SIG-M5 (cell line): ENCODE data around the gene DGKQ.

Experiments
- DNase-seq: peaks from one replicate; lab custom pipeline; 2025; lab: John Stamatoyannopoulos, UW

DGKQ gene

DNA sequence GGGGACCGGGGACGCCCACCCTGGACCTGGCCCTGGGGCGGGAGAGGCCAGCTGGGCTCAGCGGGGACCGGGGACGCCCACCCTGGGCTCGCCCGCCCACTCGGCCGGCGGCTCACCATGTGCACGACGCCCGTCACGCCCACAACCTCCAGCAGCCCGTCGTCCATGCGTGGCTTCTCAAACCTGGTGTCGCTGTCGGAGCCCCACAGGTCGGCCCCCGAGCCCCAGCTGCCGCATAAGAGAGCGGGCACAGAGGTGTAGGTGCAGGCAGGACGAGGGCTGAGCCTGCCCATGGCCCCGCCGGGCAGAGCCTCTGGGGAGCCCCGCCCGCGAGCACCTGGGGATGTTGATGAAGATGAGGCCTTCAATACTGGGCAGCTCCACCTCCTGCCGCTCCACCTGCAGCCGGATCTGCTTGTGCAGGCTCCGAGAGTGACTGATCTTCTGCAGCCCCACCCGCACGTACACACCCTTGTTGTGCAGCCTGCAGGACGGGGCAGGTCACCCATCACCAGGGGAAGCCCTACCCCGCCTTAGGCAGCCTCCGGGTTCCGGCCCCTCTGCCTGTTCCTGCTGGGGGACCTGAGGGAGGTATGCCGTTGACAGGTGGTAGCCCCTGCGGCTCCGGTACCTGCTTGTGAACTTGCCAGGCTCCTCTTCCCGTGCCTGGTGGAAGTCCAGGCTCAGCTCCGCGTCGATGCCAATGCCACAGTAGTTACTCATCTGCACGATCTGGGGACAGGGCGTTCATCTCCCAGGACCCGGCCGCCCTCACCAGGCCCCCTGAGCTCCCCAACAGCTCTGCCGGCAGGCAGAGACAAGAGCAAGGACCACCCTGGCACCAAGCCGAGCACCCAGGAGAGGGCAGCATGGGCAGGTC, 11.8 kb downstream of the DGKQ start:
- no peak for DNase-seq

DNA sequence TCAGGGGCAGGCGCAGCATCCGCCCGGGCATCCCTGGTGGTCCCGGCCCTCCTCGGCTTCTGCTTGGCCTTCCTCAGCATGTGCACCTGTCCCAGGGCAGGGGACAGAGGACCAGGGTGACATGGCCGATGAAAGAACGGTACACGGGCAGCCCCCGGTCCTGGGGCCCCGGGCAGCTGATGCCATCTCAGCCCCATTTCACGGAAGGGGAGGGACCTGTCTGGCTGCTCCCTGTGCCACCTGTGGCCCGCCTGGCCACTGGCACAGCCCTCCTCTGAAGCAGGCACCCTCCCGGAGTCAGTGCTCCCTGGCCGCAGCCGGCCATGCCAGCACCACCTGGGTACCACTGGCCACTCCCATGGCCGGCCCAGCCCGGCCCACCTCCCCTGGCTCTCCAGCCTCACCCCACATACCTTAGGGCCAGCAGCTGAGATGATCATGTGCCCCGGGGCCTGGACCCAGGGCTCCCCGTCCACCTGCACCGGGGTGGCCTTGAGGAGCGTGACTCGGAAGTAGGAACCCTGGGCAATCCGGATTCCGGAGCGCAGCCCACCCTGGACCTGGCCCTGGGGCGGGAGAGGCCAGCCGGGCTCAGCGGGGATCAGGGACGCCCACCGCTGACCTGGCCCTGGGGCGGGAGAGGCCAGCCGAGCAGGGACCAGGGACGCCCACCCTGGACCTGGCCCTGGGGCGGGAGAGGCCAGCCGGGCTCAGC, 12.6 kb downstream of the DGKQ start:
- no peak for DNase-seq

DNA sequence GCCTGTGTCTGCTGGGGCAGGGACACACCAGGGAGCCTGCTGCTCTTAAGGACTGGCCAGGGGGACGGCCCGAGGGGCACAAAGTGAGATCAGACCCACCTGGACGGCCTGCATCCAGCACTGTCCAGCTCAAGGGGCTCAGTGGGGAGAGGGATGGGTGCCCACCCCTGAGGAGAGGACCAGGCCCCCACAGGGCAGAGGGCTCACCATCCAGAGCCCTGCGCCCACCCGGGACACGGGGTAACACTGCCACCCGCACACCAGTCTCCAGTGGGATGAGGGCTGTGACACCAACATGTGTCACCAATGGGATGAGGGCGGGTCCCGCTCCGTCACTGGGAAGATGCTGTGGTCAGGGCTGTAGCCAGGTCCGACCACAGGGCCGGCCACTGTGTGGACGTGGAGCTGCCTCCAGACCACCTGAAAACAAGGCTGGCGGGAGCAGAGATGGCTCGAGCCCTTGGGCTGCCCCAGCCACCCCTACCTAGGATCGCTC, 13.2 kb downstream of the DGKQ start:
- no peak for DNase-seq

DNA sequence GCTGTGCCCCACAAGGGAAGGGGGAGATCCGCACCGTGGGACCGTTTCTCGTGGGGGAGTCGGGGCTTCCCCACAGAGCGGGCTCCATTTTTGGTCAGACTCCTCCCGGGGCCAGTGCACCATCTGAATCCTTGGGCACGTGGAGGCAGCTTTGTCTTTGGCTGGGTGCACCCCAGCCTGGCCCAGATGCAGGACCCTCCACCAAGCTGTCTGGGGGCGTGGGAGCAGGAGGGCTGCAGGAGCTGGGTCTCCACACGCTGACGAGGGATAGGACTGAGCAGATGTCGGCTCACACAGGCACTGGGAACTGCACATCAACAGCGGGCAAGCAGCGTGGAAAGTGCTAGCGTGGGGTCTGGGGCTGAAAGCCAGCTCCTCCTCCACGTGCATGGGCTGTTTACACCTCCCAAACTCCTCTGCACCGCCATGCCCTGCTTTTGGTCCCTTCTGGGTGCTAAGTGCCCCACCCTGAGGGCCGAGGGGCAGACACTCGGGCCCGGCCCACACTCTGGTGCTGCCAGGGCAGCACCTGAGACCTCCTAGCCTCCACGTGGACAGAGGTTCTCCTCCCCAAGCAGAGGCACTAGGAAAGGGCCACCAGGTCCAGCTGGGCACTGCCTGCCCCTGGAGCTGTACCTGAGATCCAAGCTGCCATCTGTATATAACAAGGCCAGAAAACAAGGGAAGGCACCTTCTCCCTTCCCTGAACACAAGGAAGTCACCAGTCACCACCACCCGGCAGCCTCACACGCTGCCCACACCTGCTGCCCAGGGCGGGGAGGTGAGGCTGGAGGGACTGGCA, 13.8 kb downstream of the DGKQ start:
- no peak for DNase-seq

DNA sequence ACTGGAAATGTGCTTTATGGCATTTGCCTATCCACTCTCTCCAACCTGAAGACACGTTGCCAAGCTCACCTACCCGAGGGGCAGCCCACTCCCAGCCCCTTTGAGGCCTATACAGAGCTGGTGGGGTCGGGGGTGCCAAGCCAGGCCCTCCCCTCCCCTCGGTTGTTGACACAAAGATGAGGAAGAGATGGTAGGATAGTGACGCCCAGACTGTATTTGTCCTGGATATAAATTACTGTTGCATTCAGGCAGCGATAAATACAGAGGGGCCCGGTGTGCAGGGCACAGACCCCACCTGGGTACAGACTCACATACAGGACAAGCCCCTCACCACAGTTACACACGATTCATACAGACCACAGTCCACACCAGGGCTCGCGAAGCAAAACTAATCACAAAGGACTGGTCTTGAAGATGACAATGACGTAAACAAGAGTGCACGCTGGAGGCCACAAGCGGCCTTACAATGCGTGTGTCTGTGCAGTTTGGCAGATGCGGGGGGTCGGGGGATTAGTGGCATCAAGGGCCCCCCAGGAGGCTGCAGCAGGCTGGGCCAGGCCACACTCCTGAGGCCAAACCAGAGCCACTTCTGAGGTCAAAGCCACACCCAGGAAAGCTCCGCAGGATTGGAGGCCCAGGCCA, 14.6 kb downstream of the DGKQ start:
- DNase-seq = no peak

DNA sequence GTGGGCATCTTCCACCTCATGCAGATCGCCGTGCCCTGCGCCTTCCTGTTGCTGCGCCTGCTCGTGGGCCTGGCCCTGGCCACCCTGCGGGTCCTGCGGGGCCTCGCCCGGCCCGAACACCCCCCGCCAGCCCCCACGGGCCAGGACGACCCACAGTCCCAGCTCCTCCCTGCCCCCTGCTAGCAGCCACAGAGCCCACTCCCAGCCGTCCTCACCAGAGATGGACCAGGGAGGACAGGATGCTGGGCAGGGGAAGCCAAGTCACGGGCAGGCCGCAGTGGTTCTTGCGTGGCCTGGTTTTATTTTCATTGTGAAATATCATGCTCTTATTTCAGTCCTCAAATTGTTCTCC, 15.1 kb downstream of the DGKQ start:
- no peak for DNase-seq

DNA sequence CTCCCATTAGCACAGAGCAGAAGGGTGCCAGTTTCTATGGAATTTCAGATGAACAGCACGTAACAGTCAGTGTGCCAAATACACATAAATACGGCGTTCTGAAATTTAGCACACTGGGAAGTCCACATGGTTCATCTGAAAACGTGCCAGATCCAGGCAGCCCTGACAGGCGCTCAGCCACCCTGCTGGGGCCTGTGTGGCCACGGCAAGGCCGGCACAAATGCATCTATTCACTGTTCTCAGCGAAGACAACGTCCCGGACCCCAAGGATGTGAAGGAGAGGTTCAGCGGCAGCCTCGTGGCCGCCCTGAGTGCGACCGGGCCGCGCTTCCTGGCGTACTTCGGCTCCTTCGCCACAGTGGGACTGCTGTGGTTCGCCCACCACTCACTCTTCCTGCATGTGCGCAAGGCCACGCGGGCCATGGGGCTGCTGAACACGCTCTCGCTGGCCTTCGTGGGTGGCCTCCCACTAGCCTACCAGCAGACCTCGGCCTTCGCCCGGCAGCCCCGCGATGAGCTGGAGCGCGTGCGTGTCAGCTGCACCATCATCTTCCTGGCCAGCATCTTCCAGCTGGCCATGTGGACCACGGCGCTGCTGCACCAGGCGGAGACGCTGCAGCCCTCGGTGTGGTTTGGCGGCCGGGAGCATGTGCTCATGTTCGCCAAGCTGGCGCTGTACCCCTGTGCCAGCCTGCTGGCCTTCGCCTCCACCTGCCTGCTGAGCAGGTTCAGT, 15.6 kb downstream of the DGKQ start:
- DNase-seq = no peak

DNA sequence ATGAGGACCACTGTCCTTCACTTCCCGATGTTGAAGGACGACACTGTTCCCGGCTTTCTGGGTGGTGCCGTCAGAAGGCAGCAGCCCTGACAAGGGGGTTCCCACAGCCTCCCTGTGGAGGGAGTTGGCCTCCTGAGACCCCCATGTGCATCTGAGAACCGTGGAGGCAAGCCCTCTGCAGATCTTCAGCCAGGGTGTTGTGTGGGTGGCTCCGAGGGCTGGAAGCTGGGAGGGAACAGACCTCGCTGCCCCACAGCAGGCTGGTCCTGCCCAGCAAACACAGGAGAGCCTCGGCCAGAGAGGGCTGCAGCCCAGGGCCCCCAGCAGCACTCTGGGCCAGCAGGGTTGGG, 16.2 kb downstream of the DGKQ start:
- DNase-seq = no peak

DNA sequence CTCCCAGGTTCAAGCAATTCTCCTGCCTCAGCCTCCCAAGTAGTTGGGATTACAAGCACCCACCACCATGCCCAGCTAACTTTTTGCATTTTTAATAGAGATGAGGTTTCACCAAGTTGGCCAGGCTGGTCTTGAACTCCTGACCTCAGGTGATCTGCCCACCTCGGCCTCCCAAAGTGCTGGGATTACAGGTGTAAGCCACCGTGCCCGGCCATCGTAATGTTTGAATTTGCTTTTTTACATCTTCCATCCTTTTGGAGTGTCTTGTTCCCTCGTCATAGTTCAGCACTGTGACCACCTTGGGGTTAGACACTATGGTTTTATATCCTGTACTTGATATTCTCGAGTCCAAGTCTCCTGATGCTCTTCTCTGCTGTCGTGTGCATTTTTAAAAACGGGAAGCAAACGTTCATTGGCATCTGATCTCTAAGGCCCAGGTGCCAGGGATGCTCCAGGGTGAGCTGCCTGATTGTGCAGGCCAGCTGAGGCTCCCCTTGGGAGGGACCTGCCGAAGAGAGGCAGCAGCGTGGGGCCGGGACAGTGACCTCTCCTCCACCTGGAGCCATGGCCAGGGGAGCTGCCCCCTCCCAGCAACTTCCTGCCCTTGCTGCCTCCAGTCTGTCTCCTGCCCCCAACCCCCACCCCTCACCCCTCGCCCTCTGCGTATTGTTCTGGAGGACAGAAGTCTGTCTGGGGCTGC, 16.7 kb downstream of the DGKQ start:
- no peak for DNase-seq

DNA sequence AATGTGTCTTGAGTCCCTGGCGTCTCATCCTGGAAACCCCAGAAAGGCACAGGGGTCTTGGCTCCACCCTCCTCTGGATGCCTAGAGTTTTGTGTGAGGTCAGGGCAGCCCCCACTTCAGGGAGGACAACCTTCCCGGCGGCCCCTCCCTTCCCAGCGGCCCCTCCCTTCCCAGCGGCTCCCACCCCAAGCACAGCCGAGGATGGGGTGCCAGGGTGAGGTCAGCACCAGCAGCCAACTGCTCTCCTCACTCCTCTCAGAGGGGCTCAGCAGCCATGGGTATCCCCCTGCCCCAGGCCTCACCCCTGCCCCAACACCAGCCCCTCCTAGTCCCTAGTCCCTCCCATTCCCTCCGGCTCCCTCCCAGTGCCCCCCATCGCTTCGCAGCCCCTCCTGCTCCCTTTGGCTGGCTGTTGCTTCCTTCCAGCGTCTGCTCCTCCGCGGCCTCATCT, 17.4 kb downstream of the DGKQ start:
- no peak for DNase-seq

DNA sequence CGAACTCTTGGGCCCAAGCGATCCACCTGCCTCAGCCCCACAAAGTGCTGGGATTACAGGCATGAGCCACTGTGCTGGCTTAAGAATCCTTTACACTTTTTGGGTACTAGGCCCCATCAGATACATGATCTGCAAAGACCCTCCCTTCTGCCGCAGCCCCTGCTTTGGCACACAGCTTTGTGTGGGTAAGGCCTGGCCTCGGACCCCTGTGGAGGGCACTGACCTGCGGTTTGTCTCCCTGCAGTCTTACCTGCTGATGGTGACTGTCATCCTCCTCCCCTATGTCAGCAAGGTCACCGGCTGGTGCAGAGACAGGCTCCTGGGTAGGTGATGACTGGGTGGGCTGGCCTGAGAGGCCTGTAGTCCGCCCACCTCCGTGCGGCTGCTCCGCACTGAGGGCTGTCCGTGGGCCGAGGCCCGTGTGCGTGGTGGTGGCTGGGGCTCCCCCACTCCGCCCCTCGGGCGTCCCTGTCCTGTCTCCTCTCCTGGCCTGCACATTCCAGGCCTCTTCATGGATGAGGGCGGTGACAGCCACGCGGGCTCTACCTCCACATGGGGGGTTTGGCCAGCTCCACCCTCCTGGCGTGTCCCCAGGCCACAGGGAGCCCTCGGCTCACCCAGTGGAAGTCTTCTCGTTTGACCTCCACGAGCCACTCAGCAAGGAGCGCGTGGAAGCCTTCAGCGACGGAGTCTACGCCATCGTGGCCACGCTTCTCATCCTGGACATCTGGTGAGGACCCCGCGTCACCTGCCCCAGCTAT, 18.0 kb downstream of the DGKQ start:
- DNase-seq = no peak

DNA sequence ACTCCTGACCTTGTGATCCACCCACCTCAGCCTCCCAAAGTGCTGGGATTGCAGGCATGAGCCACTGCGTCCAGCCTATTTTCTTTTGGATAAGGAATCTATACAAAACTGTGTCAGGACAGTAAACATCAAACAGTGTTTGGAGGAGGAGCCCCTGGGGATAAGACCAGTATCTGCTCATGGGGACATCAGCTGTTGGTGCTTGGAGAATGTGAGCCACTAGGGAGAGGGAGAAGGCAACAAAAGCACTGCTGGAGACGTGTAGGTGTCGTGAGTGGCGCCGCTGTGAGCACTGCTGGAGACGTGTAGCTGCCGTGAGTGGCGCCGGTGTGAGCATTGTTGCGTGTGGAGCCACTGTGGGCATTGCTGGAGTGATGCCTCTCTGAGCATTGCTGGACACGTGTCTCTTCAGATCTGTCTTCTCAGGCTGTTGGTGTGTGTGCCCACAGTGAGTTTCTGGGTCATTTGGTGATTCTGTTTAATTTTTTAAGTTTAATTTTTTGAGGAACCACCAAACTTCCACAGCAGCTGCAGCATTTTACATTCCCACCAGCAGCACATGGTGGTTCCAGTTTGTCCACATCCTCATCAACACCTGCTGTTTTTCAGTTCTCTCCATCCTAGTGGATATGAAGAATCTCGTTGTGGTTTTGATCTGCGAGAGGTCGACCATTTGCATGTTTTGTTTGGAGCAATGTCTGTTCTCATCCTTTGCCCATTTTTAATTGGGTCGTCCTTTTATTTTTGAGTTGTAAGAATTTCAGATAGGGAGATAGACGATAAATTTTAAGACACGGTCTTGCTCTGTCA, 19.0 kb downstream of the DGKQ start:
- DNase-seq = no peak

DNA sequence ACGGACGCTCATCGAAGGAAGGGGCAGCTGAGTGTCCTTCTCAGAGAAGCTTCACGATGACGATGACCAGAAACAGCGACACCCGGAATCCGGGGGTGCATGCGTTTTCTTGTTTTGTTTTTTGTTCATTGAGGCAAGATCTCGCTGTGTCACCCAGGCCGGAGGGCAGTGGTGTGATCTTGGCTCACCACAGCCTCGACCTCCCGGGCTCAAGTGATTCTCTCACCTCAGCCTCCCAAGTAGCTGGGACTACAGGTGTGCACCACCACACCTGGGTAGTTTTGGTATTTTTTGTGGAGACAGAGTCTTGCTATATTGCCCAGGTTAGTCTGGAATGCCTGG, 19.8 kb downstream of the DGKQ start:
- DNase-seq = no peak

DNA sequence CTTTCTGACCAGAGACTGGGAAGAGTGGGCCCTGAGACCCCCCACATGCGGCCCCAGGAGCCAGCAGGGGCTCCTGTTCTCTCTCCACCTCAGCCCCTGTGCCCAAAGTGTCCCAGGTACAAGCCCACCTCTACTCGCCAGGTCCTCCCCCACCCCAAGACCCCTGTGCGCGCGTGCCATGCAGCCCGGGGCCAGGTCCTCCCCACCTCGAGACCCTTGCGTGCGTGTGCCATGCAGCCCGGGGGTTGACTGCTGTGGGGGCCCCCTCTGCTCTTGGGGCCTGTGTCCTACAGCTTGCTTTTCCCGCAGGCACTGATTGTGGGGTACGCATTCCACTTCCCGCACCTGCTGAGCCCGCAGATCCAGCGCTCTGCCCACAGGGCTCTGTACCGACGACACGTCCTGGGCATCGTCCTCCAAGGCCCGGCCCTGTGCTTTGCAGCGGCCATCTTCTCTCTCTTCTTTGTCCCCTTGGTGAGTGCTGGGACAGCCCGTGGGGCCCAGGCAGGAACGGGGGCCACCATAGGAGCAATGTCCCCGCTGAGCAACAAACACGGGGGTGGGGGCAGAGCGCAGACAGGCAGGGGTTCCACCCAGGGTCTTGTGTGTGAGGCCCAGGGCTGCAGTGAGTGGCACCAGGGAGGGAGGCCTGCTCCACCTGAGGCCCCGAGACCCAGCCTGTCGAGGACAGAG, 20.3 kb downstream of the DGKQ start:
- DNase-seq = no peak

DNA sequence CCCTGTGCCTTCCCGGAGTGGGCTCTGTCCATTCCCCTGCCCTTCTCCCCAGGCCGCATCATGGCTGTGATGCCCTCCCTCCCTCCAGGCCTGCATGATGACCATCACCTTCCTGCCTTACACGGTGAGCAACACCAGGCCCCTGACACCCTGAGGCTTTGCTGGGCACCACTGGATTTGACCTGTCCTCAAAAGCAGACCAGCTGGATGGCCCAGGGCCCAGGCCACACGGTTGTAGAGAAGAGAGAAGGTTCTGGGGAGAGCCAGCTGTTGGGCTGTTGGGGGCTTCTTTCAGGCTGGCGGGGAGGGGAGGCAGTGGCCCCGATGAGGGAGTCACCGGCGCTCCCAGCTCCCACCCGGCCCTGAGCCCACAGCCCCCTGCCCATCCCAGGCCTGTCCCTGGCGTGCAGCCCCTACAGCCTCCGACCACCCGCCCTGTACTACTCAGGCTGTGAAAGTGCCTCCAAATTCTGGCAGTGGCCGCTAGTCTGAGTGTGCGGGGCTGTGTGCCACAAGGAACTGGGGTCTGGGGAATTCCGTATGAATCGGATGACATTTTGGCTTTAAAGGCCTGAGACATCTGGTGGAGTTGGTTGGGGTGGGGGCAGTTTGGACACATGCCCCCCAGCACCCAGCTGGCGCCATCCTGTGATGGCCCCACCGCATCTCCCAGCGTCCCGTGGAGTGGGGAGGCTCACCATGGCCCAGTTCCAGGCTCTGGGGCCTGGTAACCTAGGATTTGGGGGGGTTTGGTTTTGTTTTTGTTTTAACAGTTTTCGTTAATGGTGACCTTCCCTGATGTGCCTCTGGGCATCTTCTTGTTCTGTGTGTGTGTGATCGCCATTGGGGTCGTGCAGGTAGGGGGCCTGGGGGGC, 21.5 kb downstream of the DGKQ start:
- no peak for DNase-seq

DNA sequence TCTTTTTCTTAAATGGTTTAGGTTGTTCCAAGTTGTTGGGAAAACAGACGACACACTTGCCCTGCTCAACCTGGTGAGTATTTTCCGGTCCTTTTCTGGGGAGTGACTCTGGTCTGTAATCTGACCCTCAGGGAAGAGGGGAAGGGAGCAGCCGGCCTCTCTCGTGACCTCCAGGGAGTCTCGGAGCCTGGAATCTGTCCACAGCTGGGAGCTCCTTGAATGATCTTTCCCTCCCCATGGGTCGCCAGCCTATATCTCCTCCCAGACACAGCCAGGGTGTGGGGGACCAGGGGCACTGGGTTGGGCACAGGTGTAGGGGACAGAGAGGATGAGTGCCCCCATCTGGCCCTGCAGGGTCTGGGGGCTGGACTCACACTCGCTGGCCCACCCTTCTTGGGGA, 22.2 kb downstream of the DGKQ start:
- DNase-seq = no peak

DNA sequence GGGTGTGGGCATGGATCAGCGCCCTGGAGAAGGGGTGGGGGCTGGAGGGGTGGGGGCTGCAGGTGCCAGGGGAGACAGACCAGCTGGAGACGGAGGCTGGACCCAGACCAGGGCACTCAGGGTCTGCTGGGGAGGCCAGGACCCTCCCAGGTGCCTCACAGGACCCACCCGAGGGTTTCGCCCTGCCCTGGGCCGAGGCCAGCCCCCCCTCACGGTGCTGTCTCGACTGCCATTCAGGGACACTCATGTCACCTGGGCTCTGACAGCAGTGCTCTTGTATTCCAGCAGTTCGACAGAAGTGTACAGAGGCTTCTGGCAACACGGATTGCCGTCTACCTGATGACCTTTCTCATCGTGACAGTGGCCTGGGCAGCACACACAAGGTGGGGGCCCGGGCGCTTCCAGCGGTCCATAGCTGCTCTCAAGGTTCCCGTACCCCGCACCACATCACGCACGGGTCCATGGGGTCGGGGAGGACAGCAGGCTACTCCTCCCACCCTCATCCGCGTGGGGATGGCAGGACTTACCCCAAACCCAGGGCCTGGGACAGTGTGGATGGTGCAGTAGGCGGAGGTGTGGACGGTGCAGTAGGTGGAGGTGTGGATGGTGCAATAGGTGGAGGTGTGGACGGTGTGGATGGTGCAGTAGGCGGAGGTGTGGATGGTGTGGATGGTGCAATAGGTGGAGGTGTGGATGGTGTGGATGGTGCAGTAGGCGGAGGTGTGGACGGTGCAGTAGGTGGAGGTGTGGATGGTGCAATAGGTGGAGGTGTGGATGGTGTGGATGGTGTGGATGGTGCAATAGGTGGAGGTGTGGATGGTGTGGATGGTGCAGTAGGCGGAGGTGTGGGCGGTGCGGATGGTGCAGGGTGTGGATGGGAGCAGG, 23.0 kb downstream of the DGKQ start:
- no peak for DNase-seq
